Measurements from ENCODE around the gene TLR3.

DNA sequence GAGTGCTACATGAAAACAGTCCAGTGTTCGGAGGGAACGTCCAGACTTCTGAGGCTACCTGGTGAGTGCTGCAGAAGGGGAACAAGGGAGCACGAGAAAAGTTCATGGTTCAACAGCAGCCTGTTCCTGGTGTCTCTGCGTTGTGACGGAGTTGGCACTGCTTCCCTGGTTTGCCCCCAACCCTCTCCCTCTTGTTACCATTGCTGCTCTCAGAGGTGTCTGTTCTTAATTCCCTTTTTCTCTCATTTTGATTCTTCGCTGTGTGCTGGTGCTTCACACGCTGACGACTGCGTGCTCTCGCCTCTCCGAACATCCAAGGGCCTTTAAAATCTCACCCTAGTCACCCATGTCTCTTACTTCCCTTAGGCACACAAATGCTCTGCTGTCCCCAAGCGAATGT, 34.0 kb downstream of the TLR3 start:
- TF ChIP-seq, protein P1, sequence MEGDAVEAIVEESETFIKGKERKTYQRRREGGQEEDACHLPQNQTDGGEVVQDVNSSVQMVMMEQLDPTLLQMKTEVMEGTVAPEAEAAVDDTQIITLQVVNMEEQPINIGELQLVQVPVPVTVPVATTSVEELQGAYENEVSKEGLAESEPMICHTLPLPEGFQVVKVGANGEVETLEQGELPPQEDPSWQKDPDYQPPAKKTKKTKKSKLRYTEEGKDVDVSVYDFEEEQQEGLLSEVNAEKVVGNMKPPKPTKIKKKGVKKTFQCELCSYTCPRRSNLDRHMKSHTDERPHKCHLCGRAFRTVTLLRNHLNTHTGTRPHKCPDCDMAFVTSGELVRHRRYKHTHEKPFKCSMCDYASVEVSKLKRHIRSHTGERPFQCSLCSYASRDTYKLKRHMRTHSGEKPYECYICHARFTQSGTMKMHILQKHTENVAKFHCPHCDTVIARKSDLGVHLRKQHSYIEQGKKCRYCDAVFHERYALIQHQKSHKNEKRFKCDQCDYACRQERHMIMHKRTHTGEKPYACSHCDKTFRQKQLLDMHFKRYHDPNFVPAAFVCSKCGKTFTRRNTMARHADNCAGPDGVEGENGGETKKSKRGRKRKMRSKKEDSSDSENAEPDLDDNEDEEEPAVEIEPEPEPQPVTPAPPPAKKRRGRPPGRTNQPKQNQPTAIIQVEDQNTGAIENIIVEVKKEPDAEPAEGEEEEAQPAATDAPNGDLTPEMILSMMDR (IDR thresholded peaks at IDR 0.05), result no peak
- no peak for TF ChIP-seq POLR2A (IDR thresholded peaks at IDR 0.05)

Measured in breast epithelium (tissue), 3 donors.